ENCODE results near the gene RIT2.

The RIT2 gene

DNA sequence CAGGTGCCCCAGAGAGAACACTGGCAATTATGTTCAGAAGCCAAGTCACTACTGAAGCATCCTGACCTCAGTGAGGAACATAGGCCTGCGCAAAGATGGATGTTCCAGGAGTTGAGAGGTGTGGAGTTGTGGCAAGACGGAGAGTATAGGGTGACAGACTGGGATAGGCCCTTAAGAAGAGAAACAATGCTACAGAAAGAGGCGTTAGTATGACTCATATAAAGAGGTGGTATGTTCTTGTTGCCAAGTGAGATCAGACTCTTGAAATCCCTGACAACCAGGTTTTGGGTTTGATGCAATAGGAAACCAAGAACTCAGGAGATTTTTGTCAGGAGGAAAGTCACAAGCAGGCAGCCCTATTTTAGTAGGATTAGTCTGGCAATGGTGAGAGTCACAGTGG, 185.6 kb downstream of the RIT2 start:
- DNase-seq (ENCODE audit: low spot score): no peak

DNA sequence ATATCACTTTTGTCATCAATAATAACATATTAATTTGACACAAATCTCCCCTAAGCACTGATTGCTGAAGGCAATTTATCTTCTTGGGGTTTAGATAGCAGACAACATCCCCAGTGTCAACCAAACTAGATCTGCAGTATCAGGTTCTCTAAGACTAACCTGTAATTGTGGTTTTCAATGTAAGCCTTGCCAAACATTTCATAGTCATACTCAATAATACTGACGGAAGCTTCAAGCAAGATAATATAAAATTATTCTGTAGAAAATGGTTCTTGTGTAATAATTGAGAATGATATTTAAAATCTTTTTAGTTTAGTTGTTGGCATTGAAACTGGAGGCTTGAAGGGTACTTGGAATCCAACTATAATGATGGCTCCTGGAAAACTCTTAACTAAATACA, 186.3 kb downstream of the RIT2 start:
- DNase-seq (ENCODE audit: low spot score): no peak

DNA sequence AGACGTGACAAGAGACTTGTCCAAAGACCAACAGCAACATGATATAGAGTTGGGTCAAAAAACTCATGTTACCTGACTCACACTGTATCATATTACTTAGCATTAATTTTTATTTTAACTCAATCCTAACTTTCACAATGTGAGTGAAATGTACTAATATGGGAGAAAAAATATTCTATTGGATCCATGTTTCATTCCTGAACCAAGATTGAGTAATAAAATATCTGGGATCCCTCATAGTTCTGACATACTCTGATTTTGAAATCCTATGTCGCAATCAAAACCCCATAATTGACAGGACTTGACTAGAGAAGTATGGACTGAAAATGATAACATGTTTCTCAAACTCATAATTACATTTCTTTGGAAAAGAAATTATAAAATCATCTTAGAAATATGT, 190.4 kb downstream of the RIT2 start:
- no peak for DNase-seq (ENCODE audit: low spot score)

DNA sequence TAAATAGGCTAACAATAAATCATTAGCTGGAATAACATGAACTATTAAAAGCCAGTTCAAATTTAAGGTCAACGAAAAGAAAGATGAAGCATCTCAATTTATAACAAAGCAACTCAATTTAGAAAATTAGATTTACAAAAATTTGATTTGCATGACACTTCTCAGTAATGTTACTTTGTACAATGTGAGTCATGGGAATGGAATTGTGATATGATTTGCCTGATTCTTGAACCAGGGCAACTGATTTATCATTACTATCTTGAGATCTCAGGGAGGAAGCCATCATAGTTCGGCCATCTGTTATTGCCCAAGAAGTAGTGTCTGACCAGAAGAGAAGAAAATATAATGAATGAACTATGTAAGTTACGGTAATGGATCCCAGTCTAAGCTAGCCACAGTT, 193.1 kb downstream of the RIT2 start:
- DNase-seq (ENCODE audit: low spot score): no peak

DNA sequence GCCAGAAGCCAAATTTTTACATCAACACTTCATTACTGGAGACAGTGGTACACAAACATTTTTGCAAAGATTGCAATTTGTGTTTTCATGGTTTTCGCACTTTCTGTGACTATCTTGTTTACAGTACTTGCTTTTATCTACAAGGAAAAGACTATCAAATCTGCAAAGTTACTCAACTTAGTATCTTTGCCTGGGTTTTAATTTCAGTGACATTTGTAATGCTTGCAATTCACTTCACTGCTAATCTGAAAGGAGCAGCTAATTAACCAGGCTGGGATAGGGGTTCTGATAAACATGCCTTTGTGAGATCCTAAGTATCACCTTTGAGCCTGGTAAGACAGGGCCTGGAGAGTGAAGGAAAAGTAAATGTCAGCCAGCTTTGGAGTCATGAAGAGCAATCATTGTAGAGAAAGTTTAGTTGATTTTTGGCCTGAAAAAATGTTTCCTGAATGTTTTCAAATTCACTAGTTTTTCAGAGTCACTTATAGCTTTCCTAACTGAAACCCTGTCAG, 194.2 kb downstream of the RIT2 start:
- no peak for DNase-seq (ENCODE audit: low spot score)

DNA sequence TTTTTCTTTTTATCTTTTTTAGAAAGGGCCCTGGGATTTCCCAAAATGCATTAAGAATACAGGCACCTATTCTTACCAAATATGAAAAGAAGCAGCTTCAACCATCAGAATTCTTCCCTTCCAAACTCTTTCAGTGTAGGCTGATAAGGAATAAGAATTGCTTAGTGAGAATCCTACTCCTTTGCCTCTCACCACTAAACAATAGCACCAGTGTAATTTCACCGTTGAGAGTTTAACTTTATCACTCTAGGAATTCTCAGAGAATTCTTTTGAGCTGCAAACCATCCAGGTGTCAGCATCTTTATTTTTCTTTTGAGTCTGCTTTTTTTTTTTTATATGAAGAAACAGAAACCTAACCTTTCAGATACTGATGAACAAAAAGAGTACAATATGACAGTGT, 194.9 kb downstream of the RIT2 start:
- DNase-seq (ENCODE audit: low spot score): no peak

DNA sequence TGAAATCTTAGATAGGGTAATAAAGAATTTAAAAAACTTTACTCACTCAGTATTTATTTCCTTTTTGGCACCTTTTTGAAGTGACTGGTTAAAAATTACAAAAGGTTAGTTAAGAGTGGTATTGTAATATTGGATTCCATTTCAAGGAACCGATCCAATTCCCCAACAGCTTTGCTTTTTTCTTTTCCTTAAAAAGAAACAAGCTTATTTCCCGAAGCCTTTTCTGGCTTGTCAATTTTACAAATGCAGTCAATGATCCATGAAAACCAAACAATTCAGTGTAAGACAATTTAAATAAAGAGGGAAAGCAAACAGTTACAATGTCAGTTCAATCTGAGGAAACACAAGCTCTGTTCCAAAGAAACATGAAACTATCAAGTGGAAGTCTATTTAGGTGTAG, 200.2 kb downstream of the RIT2 start:
- DNase-seq (ENCODE audit: low spot score): no peak

DNA sequence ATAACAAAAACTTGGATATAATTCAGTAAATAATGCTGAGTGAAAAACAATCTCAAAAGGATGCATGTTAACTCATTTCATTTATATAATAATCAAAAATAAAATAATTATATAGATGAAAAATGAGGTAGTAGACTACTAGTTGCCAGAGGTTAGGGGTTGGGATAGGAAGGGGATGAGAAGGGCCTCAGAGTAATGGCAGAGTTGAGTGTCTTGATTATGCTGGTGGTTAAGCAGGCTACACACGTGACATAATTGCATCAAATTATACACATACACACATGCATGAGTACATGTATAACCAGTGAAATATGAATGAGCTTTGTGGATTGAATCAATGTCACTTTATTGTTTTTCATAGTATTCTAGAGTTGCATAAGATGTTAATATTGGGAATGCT, 201.0 kb downstream of the RIT2 start:
- DNase-seq (ENCODE audit: low spot score): no peak

DNA sequence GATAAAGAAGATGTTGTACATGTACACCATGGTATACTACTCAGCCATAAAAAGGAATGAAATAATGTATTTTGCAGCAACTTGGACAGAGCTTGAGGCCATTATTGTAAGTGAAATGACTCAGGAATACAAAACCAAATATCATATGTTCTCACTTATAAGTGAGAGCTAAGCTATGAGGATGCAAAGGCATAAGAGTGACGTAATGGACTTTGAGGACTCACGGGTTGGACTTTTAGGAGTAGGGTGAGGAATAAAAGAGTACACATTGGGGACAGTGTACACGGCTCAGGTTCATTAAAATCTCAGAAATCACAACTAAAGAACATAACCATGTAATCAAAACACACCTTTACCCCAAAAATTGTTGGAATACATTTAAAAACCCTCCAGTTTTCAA, 206.4 kb downstream of the RIT2 start:
- DNase-seq (ENCODE audit: low spot score): no peak

DNA sequence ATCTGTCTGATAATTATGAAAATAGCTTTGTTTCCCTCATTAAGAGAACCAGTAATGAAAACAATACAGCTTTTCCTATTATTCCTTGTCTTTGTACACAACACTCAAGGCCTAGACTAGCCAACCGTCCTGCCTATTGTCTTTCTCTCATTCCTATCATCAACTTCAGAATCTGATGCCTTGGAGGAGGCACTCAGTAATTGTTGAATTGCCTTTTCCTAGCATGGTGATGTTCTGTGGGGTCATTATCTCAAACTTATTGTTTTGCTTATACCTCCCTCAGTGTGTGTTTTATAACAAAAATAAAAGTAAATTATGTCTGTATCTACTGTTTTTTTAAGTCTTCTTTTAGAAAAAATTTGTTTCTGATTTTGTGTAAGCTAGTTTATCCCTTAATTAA, 208.7 kb downstream of the RIT2 start:
- no peak for DNase-seq (ENCODE audit: low spot score)

DNA sequence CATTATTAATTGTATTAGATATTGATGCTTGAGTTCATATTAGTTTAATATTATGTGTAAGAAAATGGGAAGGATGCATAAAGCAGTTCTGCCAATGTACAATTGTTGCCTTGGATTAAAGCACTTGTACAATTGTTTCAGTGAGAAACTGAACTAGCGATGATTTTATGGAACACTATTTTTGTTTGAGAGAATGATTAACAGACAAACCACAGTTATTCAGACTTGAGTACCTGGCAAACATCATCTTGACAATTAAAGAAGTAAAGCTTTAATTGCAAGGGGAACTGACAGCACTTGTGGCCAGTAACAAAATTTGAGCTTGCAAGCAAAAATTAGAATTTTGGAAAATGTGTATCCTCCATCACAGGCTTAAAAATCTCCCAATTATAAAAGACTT, 214.3 kb downstream of the RIT2 start:
- no peak for DNase-seq (ENCODE audit: low spot score)

DNA sequence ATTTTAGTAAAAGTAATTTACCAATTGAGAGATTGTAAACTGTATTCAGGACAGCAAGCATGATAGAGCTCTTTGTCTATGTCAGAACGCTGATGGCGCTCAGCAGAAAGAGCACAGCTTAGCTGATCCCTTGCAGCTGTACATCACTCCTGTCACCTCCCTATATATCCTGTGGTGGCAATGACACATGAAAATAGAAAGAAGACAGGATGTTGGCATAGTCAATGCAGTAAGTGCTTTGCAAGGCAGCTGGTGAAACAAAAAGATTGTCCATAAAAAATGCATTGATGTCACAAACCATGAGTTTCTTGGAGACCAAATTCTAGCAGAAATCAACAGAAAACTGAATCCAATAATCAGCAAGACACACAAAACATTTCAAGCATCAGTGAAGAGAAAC, 221.5 kb downstream of the RIT2 start:
- DNase-seq (ENCODE audit: low spot score): no peak

DNA sequence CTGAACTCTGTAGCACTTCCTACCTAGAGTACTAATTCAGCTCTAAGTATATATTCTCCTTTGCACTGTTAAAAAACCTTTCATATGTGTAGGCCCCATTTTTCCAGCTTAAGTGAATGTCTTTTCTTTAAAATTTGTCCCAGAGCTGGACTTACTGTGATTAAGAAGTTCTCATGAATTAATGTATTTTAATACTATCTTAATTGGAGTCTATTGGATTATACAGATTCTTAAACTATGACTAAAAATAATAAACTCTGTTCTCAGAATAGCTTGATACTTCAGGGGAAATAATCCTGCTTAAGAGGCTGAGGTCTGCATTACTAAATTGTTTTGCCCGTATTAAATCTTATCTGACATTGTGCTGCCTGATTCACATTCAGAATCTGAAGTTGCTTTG, 223.3 kb downstream of the RIT2 start:
- no peak for DNase-seq (ENCODE audit: low spot score)

DNA sequence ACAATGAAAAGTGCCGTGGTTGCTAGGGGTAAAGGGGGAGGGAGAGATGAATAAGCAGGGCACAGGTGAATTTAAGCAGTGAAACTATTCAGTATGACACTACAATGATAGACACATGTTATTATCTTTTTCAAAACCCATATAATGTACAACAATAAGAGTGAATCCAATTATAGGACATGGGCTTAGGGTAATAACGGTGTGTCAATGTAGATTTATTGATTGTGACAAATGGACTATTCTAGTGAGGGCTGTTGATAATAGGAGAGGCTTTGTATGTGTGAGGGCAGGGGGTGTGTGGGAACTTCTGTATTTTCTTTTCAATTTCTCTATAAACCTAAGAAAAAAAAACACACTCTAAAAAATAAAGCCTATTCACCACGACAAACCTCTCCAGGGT, 223.8 kb downstream of the RIT2 start:
- DNase-seq (ENCODE audit: low spot score): no peak

DNA sequence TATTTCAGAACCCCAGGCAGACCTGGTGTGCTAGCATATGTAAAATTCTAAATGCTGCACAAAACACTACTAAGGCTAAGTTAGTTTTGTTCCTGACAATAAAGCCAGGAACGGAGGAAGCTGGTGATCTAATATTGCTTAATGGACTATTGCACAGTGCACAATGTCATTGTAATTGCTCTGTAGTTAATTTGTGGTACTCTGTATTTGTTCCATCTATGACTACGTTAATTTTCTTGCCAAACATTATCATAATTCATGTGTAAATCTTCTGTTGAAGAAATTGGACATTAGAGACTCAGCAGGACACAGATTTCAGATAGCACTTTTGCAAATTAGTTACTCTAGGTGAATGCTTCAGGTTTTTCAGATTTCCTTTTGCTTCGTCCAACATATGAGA, 232.3 kb downstream of the RIT2 start:
- DNase-seq (ENCODE audit: low spot score): no peak

DNA sequence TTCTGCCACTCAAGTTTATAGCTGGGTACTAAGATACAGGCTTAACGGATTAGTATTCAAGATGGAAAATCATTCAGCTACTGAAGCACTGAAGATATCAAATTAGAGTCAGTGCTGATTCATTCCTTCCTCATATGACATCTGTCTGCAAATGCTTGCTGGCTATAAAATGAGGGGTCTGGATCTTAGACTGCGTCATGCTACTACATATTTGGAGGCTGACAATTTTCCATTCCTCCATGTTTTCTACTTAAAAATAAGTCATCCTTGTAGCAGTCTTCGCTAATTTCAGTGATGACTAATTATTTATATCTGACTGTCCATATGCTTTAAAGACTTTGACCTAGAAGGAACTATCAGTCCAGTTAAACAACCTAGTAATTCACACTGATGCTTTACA, 233.4 kb downstream of the RIT2 start:
- no peak for DNase-seq (ENCODE audit: low spot score)

DNA sequence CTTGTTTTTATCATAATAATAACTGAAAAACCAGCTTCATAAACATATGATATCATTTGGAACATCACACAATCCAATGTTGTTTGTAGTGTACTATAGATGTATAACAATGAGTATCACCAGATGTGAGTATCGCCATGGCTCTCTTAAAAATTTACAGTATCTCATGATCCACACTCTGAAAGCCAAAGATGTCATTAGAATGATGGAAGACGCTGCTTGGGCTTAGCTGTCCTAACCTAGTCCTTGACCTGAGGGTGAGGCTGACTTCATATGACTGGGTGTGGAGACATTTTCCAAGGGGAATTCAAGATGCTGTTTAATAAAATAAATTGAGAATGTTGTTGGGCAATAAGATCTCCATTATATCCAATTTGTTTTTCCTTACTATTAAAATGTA, 242.6 kb downstream of the RIT2 start:
- DNase-seq (ENCODE audit: low spot score): no peak

DNA sequence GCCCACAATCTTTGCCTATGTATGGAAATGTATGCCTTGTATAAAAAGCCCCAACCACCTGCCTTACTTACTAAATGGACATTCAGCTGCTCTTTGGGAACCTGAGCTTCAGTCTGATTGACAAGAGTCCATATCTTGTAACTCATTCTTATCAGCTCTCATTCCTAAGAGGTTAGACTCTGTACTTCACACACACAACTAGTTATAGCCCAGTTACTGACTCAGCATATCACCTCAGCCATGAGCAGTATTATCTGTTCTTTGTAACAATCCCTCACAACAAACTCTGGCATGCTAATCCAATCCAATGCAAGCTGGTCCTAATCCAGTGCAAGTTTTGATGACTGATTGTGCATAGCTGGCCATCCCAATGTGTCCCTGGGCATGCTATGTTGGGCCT, 250.6 kb downstream of the RIT2 start:
- DNase-seq (ENCODE audit: low spot score): no peak

DNA sequence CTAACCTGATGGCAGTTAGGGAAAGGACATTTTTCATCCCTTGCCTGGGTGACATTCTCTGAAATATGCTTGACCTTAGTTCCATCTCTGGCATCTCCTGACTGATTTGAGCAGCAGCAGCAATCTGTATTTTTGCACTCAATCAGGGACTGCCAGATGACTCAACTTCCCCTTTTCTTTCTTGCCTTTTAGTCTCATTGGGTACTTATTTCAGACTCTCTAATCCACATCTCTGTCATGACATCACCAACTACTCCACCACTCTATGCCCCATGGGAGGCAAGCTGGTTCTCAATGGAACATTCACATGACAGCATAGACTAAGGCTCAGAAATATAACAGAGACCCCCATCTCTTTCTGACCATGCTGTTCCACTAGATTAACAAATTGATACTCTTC, 254.2 kb downstream of the RIT2 start:
- no peak for DNase-seq (ENCODE audit: low spot score)

DNA sequence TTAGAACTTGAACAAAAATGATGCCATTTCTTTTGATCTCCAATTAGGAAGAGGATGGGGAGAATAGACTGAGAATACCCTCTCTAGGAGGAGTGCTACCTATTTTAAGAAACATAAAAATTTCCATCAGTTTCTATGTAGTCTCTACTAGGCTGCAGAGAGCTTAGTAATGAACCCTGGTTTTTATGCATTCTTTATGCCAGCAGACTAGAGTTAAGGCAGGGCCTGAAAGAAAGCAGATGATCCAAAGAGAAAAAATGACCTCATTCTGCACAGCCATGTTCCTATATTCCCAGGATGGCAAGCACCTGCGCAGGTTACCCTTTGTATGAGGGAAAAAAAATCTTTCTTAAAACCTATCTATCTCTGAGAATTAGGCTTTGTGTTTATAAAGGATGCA, 254.9 kb downstream of the RIT2 start:
- no peak for DNase-seq (ENCODE audit: low spot score)

DNA sequence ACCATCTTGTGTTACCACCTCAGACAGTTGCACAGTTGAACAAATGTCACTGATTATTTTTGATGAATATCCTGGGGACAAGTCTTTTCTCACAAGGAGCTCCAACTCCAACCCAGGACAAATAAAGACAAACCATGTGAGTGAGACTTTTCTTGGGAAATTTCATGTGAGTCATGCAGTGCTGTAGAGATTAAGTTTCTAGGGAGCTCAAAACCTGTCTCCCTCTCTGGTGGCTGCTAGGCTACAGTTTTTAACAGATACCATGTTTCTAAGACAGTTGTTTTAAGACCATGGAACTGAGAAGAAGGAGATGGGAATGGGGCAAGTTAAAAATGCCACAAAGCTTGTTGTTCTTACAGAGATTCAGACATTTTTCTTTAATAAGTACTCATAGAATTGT, 255.5 kb downstream of the RIT2 start:
- no peak for DNase-seq (ENCODE audit: low spot score)

DNA sequence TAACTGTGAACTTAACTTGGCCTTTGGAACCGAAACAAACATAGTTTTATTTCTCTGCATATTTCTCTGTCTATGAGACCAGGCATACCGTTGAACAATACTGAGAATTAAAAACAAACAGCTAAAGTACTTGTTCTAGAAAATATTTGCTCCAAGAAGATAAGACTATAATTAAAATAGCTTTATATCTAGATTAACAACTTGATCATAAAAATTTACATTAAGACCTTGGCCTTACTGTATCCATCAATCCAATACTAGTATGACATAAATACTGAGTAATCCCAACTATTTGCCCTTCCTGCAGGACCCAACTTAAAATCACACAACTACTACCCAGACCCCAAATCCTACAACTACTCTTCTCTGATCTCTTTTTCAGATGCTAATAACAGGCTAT, 260.9 kb downstream of the RIT2 start:
- no peak for DNase-seq (ENCODE audit: low spot score)

DNA sequence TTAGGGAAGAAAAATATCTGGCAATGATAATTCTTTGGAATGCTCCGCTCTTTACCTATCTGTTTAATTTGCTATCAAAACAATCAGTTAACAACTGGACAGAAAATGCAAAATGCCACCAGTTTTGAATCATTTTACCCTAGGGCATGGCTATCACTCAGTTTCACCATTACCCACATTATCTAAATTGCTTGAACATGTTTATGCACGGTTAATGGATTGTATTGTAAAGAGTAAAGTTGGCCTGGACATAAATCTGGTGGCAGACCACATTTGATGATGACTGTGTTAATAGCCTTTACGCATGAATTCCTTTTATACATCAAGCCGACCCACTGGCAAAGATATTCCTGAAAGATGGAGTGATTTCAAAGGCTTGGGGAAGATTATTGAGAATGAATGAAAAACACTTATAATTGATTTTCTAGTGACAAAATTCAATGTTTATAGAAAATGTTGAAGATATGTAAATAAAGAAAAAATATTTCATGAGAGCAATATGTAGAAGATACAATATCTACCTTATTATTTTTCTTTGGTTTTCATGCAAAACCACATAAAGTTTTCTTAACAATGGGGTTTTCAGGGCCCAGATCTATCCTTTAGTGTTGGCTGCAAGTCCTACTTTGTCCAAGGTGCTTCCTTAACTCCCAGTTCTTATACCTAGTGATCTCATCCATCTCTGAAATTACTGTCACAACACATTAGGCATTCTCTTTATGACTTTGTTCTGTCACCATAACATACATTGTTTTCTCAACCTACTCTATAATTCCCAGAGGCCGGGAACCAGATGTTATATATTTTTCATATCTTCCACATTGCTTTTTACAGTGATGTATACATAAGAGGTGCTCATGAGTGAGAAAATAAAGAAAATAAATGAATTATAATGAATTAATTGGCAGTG, 265.1 kb downstream of the RIT2 start:
- no peak for DNase-seq (ENCODE audit: low spot score)

DNA sequence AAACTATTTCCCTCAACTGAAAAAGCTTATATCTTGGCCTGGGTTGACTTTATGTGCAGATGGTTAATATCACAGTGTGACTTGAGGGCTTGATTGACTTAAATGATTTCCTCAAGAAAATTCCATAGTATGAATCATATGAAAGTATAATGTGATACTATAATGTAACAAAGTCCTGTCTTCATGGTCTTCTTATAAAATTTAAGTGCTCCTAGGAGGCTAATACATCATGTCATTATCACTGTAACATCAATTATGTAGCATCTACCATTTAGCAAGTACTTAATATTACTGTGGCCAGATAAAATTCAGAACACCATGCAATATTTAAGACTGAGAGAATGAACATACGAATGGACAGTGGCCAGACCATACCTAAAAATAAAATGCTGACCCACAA, 276.1 kb downstream of the RIT2 start:
- DNase-seq (ENCODE audit: low spot score): no peak
